LNCaP clone FGC (cell line): ENCODE results near the gene MYCBP.

Source experiments
- DNase-seq: peaks from one replicate; pipeline ENCODE4 v3.0.0-alpha.2; 2011; ENCODE audit warnings: low read depth
- H3K4me3 ChIP-seq: 2 replicates; pipeline ENCODE4 v1.5.1; 2011; ENCODE audit warnings: mild to moderate bottlenecking, low read depth, low read length, control low read depth
- TF ChIP-seq, protein P1 (sequence below): IDR thresholded peaks from 2 replicates; pipeline ENCODE4 v1.5.1; 2012; ENCODE audit warnings: mild to moderate bottlenecking; ENCODE audit not compliant: control insufficient read depth, insufficient read depth; ENCODE audit errors: extremely low read depth

Gene MYCBP

DNA sequence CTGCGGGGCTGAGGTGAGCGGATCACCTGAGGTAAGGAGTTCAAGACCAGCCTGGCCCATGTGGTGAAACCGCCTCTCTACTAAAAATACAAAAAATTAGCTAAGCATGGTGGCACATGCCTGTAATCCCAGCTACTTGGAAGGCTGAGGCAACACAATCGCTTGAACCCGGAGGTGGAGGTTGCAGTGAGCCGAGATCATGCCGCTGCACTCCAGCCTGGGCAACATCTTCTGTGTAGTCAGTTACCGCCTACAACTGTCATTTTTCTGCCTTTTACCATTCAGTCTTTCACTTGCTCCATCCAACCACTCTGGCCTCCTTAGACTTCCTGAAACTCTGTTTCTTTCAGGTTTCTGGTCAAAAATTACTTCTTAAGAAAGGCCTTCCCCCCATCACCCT, 2.2 kb downstream of the MYCBP start:
- no peak for DNase-seq
- H3K4me3 ChIP-seq = no peak overlapping the region
- TF ChIP-seq, protein P1, sequence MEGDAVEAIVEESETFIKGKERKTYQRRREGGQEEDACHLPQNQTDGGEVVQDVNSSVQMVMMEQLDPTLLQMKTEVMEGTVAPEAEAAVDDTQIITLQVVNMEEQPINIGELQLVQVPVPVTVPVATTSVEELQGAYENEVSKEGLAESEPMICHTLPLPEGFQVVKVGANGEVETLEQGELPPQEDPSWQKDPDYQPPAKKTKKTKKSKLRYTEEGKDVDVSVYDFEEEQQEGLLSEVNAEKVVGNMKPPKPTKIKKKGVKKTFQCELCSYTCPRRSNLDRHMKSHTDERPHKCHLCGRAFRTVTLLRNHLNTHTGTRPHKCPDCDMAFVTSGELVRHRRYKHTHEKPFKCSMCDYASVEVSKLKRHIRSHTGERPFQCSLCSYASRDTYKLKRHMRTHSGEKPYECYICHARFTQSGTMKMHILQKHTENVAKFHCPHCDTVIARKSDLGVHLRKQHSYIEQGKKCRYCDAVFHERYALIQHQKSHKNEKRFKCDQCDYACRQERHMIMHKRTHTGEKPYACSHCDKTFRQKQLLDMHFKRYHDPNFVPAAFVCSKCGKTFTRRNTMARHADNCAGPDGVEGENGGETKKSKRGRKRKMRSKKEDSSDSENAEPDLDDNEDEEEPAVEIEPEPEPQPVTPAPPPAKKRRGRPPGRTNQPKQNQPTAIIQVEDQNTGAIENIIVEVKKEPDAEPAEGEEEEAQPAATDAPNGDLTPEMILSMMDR = no peak

DNA sequence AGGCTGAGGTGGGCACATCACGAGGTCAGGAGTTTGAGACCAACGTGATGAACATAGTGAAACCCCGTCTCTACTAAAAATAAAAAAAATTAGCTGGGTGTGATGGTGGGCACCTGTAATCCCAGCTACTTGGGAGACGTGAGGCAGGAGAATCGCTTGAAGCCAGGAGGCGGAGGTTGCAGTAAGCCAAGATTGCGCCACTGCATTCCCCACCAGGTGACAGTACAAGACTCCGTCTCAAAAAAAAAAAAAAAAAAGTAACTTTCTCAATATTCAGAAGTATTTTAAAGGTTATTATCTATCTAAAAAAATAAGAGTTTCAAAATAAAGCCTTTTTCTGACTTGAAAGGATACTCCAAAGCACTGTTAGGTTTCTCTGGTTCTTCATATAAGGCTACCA, 5.9 kb downstream of the MYCBP start:
- H3K4me3 ChIP-seq = no peak overlapping the region
- no peak for DNase-seq
- TF ChIP-seq, protein P1 = no peak

DNA sequence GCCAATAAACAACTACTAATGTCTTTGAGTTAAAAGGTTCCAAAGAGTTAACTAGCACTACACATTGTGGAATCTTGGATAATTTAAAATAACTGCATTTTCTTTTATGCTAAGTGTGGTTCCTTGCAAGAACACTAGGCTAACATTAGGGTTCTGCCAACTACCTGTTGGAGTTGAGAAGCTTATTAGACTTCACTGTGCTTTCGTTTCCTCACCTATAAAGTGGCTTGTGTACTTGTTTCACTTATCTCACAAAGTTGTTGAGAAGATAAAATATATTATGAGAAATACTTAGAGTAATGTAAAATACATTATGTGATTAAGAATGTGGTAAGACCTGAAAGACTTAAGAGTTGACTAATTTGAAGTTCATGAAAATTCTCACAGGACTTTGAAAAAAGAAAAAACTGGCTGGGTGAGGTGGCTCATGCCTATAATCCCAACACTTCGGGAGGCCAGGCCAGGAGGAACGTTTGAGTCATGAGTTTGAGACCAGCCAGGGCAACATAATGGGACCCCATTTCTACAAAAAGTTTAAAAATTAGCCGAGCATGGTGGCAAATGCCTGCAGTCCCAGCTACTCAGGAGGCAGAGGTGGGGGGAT, 7.9 kb downstream of the MYCBP start:
- no peak for DNase-seq
- no peak overlapping the region for H3K4me3 ChIP-seq
- TF ChIP-seq, protein P1 = no peak

DNA sequence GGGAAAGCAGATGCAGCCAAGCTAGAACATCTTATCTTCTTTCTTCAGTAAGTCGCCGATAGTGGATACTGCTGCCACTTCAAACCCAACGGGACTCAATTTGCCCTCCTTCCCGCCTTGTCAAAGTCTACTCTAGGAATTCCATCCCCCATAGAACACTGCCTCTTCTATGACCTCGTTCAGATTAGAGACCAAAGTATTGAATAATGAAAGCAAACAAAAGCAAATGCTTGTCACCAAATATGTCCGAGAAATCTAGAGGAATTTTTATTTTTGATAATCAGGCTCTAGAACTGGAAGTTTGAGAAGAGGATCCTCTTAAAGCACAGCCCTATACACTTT, 12.7 kb downstream of the MYCBP start:
- TF ChIP-seq, protein P1 = no peak
- H3K4me3 ChIP-seq = peak overlapping the region; percentile 87
- DNase-seq = no peak

DNA sequence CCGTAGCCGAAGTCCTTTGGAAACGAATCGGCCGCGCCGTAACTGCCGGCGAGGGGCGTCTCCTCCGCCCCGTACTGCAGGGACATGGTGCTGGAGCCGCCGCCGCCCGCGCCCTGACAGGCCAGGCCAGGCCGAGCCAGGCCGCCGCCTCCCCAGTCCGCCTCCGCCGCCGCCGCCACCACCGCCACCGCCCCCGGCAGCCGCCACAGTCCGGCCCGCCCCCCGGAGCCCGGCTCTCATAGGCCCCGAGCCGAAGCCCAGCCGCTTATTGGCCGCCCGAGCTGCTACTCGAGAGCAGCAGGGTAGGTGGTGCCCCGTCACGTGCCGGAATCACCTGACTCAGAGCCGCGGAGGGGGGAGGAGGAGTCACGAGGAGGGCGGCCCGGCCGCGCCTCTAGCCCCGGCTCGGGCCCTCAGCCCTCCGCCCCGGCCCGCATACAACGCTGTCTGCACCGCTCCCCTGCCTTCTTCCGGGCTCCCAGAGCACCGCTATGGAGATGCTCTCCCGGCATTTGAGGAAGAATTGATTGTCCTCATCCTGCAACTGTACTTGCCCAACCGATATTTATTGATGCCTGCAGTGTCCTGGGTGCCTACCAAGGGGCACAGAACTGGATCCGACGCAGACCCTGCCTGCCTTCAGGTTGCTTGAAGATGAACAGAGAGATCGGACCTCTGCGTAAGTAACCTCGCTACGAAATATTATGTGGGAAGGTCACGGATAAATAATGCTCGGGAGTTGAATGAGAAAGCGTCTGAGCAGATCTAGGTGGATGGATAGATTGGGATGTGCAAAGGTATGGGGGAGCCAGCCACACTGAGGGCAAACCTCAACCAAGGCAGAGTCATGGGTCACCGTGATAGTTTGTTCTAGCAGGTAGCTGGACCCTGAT, 13.3 kb downstream of the MYCBP start, which contains the start of gene RRAGC:
Gene RRAGC (minus strand): TSS at position 212 of the 893 bp plus-strand sequence. CDS start 126 bp downstream, at position 86.
- peak within 1 kb of the TSS; percentile 87 for H3K4me3 ChIP-seq
- peak; percentile 90 for DNase-seq
- TF ChIP-seq, protein P1 = no peak

DNA sequence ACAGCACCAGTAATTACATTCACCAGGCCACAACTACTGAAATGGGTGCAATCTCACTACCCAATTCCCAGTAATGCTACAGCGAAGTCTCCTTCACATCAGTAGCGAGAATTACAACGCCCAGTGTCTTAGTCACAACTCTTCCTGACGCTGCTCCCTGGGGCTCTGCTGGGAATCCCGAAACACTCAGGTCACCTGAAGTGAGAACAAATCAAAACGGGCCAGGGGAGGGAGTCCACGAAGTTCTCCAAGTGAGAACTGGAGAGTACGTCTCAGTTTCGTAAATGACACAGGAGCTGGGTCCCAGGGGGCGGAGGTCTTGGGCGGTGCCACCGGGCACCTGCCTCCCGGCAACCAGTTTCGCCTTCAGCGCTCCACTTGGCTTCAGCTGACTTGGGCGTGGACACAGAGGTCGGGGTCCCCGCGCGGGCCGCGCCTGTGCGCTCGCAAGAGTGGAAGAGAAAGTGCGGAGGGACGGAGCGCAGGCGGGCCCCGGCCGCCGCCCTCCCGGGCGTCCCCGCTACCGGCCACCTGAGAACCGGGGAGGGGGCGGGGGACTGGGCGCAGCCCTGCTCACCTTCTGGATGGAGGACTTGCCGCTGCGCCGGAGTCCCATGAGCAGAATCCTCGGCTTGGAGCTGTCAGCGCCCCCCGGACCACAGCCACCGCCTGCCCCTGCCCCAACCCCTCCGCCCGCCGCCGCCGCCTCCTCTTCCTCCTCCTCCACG, 14.2 kb downstream of the MYCBP start:
- peak; percentile 40 for DNase-seq
- peak overlapping the region; percentile 87 for H3K4me3 ChIP-seq
- TF ChIP-seq, protein P1 = no peak; the same call in 1 of the 2 replicates
